ENCODE data around the gene AK8. TPM values are rescaled to one million over a fixed set of nuclear protein-coding genes. Genes with fewer than 3 reads are reported as not detected.

Gene AK8
- polyA plus RNA-seq, 1 of the 3 experiments (the other 2 are of a cell fraction) = 0.77 TPM

DNA sequence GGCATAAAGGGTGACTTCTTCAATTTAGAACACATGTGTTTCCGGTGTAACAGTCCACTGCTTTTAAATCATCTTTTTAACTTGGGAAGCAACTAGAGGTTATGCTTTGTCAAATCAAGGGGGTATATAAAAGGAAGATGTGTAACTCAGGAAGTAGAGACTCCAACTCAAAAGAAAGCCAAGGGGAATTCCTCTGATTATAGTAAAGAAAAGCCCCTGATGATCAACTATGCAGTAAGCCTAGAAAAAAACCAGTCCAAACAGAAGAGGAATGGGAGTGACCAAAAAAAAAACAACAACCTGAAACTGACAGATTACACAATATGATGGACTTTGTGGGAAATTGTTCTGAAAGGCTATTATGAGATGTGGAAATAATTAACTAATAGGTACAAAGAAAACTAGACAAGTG is 90.3 kb downstream of the AK8 start (continued):
- TF ChIP-seq, protein P1, sequence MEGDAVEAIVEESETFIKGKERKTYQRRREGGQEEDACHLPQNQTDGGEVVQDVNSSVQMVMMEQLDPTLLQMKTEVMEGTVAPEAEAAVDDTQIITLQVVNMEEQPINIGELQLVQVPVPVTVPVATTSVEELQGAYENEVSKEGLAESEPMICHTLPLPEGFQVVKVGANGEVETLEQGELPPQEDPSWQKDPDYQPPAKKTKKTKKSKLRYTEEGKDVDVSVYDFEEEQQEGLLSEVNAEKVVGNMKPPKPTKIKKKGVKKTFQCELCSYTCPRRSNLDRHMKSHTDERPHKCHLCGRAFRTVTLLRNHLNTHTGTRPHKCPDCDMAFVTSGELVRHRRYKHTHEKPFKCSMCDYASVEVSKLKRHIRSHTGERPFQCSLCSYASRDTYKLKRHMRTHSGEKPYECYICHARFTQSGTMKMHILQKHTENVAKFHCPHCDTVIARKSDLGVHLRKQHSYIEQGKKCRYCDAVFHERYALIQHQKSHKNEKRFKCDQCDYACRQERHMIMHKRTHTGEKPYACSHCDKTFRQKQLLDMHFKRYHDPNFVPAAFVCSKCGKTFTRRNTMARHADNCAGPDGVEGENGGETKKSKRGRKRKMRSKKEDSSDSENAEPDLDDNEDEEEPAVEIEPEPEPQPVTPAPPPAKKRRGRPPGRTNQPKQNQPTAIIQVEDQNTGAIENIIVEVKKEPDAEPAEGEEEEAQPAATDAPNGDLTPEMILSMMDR (IDR thresholded peaks at IDR 0.05) = no peak
- TF ChIP-seq POLR2AphosphoS5 (IDR thresholded peaks at IDR 0.05; ENCODE audit: low read depth, low read length) (no peak), RCOR1 (IDR thresholded peaks at IDR 0.05; ENCODE audit: low read length) (no peak), GATA2 (CRISPR knock-in tag; IDR thresholded peaks at IDR 0.05) (no peak), MXI1 (IDR thresholded peaks at IDR 0.05; ENCODE audit: low read depth, low read length) (no peak)
- TF ChIP-seq, protein P2, sequence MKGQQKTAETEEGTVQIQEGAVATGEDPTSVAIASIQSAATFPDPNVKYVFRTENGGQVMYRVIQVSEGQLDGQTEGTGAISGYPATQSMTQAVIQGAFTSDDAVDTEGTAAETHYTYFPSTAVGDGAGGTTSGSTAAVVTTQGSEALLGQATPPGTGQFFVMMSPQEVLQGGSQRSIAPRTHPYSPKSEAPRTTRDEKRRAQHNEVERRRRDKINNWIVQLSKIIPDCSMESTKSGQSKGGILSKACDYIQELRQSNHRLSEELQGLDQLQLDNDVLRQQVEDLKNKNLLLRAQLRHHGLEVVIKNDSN (IDR thresholded peaks at IDR 0.05; ENCODE audit: borderline replicate concordance, low read depth) = no peak

DNA sequence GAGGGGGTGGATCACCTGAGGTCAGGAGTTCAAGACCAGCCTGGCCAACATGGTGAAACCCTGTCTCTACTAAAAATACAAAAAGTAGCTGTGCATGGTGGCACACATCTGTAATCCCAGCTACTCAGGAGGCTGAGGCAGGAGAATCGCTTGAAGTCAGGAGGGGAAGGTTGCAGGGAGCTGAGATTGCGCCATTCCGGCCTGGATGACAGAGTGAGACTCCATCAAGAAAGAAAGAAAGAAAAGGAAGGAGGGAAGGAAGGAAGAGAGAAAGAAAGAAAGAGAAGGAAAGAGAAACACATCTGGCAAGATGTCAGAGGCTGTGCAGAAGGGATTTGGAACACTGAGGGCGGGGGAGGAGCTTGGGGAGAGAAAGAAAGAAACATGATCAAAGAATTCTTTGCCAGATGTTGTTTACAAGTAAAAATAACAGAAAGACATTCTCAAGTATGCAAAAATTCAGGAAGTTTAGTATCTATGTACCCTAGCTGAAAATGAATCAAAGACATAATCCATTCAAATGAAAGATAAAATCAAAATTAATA is 93.7 kb downstream of the AK8 start:
- Histone ChIP-seq H3K4me1 (ENCODE audit: control insufficient read depth in 1 of 2, insufficient read depth in 2 of 2, low read depth in 1 of 2, low read length in 1 of 2) (peaks cover 0 to 9% of the 10 kb centered on the region in 2 experiments; a peak in 1 of 4 replicates), H3K9me3 (no peaks in the 10 kb centered on the region), H3K4me3 (ENCODE audit: low read depth in 2 of 2, low read length in 1 of 2) (no peak overlapping the region), H4K20me1 (ENCODE audit: insufficient read depth) (no peaks in the 10 kb centered on the region), H3K27me3 (ENCODE audit: insufficient read depth) (no peaks in the 10 kb centered on the region; the same call in 1 of the 2 replicates), H3K9ac (no peak overlapping the region), H3K27ac (ENCODE audit: low read depth in 2 of 2, low read length in 1 of 2) (no peak overlapping the region), H3K4me2 (no peak overlapping the region), H2AFZ (ENCODE audit: low read depth) (no peak overlapping the region), H3K9me2 (no peaks in the 10 kb centered on the region), H3F3A (replicated peaks; ENCODE audit: insufficient read depth) (no peaks in the 10 kb centered on the region), H3K79me2 (ENCODE audit: insufficient read depth) (no peaks in the 10 kb centered on the region), H3K36me3 (replicated peaks in 1 of 2; ENCODE audit: control insufficient read depth in 1 of 2, insufficient read depth in 2 of 2, low read length in 1 of 2) (no peaks in the 10 kb centered on the region)
- no peak for DNase-seq
- CTCF ChIA-PET = interaction anchor here (1.1 to 1.3 kb wide), 2 partner anchors 14 to 15 kb away, joined by 3 to 4 read pairs; no protein-coding TSS in a partner anchor
- TF ChIP-seq NRF1 (IDR thresholded peaks at IDR 0.05; ENCODE audit: low read depth, low read length) = no peak
- no peak for TF ChIP-seq CHD2 (IDR thresholded peaks at IDR 0.05; ENCODE audit: low read length, partially characterized antibody)
- no peak for TF ChIP-seq TAF1 (IDR thresholded peaks at IDR 0.05; ENCODE audit: borderline replicate concordance, low read depth, low read length)
- no peak for TF ChIP-seq POLR2AphosphoS5 (IDR thresholded peaks at IDR 0.05; ENCODE audit: low read depth, low read length)
- TF ChIP-seq FOSL2 (IDR thresholded peaks at IDR 0.05; ENCODE audit: borderline replicate concordance, low read depth) = no peak
- TF ChIP-seq, protein P2 (IDR thresholded peaks at IDR 0.05; ENCODE audit: borderline replicate concordance, low read depth) = no peak
- TF ChIP-seq, protein P3, sequence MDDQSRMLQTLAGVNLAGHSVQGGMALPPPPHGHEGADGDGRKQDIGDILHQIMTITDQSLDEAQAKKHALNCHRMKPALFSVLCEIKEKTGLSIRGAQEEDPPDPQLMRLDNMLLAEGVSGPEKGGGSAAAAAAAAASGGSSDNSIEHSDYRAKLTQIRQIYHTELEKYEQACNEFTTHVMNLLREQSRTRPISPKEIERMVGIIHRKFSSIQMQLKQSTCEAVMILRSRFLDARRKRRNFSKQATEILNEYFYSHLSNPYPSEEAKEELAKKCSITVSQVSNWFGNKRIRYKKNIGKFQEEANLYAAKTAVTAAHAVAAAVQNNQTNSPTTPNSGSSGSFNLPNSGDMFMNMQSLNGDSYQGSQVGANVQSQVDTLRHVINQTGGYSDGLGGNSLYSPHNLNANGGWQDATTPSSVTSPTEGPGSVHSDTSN (IDR thresholded peaks at IDR 0.05) = no peak
- TF ChIP-seq MEF2A (IDR thresholded peaks at IDR 0.05; ENCODE audit: borderline replicate concordance, low read depth) = no peak
- TF ChIP-seq EP300 (IDR thresholded peaks at IDR 0.05; ENCODE audit: borderline replicate concordance in 1 of 2, low read depth in 1 of 2, low read length in 1 of 2) = no peak
- TF ChIP-seq MXI1 (IDR thresholded peaks at IDR 0.05; ENCODE audit: low read depth, low read length) = no peak
- TF ChIP-seq, protein P4, sequence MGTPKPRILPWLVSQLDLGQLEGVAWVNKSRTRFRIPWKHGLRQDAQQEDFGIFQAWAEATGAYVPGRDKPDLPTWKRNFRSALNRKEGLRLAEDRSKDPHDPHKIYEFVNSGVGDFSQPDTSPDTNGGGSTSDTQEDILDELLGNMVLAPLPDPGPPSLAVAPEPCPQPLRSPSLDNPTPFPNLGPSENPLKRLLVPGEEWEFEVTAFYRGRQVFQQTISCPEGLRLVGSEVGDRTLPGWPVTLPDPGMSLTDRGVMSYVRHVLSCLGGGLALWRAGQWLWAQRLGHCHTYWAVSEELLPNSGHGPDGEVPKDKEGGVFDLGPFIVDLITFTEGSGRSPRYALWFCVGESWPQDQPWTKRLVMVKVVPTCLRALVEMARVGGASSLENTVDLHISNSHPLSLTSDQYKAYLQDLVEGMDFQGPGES (IDR thresholded peaks at IDR 0.05; ENCODE audit: low read depth, low read length) = no peak
- WGBS (ENCODE audit: low lambda C conversion rate) = 80% methylated on average over 4 of the region's 4 CpGs
- POLR2A ChIA-PET = no interaction called here
